ENCODE results near the gene TPGS1.
A peak's percentile ranks its signal among the peaks of the same experiment; 100 is the strongest.

Gene TPGS1

DNA sequence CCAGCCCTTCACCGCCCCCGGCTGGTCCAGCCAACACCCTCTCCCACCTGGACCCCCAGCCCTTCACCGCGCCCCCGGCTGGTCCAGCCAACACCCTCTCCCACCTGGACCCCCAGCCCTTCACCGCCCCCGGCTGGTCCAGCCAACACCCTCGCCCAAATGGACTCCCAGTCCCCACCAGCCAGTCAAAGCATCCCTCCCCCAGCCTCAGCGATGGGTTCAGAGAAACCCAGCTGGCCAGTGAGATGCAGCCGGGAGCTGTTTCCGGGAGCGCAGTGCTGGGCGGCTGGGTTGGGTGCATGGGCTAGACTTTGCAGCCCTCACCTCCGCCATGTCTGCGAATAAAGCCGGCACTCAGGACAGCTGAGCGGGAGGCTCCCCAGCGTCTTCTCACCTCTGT lies 17.7 kb downstream of the TPGS1 start:
- TF ChIP-seq, protein P1, sequence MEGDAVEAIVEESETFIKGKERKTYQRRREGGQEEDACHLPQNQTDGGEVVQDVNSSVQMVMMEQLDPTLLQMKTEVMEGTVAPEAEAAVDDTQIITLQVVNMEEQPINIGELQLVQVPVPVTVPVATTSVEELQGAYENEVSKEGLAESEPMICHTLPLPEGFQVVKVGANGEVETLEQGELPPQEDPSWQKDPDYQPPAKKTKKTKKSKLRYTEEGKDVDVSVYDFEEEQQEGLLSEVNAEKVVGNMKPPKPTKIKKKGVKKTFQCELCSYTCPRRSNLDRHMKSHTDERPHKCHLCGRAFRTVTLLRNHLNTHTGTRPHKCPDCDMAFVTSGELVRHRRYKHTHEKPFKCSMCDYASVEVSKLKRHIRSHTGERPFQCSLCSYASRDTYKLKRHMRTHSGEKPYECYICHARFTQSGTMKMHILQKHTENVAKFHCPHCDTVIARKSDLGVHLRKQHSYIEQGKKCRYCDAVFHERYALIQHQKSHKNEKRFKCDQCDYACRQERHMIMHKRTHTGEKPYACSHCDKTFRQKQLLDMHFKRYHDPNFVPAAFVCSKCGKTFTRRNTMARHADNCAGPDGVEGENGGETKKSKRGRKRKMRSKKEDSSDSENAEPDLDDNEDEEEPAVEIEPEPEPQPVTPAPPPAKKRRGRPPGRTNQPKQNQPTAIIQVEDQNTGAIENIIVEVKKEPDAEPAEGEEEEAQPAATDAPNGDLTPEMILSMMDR (IDR thresholded peaks at IDR 0.05; ENCODE audit: insufficient read depth, low read depth, low read length, missing control alignments), result no peak
- H3K4me3 ChIP-seq (ENCODE audit: low read depth, low read length), result no peak overlapping the region
- no peak for DNase-seq (ENCODE audit: low read depth)

DNA sequence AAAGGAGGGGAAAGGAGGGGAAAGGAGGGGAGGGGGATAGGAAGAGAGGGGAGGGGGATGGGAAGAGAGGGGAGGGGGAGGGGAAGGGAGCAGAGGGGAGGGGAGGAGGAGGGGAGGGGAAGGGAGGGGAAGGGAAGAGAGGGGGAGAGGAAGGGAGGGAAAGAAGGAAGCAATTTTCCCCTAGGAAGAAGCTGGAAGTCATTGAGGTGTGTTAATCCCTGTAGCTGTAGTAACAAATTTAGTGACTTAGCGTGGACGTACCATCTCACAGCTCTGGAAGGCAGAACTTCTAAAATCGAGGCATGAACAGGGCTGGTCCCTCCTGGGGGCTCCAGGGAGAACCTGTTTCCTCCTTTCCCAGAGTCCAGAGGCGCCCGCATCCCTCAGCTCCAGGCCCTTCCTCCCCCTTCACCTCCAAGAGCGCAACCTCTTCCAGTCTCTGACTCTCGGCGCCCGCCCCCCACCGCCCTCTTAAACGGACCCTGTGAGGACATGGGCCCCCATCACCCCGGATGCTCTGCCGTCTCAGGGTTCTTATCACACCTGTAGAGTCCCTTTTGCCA lies 18.6 kb downstream of the TPGS1 start:
- TF ChIP-seq, protein P1 (IDR thresholded peaks at IDR 0.05; ENCODE audit: insufficient read depth, low read depth, low read length, missing control alignments), result no peak
- H3K4me3 ChIP-seq (ENCODE audit: low read depth, low read length), result no peak overlapping the region
- DNase-seq (ENCODE audit: low read depth), result no peak

DNA sequence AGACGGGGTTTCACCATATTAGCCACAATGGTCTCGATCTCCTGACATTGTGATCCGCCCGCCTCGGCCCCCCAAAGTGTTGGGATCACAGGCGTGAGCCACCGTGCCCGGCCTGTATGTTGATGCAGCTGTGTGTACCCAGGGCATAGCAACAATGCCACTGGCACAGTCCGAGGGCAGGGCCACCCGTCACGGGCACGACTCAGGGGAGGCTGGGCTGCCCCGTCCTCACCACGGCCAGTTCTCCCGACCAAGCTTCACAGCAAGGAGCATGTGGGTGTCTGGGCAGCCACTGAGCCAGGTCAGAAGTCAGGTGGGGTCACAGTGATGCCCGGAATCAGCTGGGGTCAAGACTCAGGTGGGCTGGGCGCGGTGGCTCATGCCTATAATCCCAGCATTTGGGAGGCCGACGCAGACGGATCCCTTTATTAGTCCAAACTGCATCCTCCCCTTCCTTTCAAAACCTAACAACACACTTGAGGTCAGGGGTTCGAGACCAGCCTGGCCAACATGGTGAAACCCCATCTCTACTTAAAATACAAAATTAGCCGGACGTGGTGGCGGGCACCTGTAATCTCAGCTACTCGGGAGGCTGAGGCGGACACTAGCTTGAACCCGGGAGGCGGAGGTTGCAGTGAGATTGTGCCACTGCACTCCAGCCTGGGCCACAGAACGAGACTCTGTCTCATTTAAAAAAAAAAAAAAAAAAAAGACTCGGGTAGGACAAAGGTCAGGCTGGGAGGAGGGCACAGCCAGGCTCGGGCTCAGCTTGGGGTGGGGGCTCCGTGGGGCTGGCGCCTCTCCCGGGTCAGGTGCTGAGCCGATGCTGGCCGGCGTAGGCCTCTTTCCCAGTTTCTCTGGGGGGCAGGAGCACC lies 23.1 kb downstream of the TPGS1 start:
- H3K4me3 ChIP-seq (ENCODE audit: low read depth, low read length), result peak overlapping the region; percentile 69
- TF ChIP-seq, protein P1 (IDR thresholded peaks at IDR 0.05; ENCODE audit: insufficient read depth, low read depth, low read length, missing control alignments), result no peak
- no peak for DNase-seq (ENCODE audit: low read depth)

DNA sequence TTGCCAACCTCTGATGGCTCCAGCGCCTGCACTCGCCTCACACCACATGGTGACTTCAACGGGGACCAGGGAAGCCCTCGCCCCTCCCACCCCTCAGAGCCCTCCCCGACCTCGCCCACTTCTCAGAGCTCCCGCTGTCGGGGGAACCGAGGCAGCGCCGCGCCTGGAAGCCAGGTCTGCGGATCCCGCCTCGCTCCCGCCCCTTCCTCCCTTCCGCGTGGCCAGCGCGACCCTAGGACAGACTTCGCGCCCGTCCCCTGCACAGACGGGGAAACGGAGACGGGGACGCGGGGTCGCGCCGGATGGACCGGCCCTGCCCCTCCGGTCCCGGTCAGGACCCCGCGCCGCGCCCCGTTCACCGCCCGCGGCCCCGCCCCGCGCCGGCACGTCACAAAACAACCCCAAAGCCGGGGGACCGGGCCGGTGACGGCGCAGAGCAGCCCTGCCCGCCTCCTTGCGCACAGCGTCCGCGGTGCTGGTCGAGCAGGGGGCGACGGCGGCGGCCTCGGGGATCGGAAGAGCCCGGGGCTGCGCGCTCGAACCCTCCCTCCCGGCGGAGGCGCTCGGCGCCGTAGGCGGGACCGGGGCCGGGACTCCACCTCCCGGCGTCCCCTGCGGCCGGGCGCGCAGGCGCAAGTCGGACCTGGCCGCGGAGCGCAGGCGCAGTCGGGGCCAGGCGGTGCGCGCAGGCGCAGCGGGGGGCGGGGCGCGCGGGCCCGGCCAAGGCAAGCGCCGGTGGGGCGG lies 23.9 kb downstream of the TPGS1 start:
- peak overlapping the region; percentile 69 for H3K4me3 ChIP-seq (ENCODE audit: low read depth, low read length)
- peak; percentile 93 for DNase-seq (ENCODE audit: low read depth)
- TF ChIP-seq, protein P1 (IDR thresholded peaks at IDR 0.05; ENCODE audit: insufficient read depth, low read depth, low read length, missing control alignments), result peak; percentile 3

DNA sequence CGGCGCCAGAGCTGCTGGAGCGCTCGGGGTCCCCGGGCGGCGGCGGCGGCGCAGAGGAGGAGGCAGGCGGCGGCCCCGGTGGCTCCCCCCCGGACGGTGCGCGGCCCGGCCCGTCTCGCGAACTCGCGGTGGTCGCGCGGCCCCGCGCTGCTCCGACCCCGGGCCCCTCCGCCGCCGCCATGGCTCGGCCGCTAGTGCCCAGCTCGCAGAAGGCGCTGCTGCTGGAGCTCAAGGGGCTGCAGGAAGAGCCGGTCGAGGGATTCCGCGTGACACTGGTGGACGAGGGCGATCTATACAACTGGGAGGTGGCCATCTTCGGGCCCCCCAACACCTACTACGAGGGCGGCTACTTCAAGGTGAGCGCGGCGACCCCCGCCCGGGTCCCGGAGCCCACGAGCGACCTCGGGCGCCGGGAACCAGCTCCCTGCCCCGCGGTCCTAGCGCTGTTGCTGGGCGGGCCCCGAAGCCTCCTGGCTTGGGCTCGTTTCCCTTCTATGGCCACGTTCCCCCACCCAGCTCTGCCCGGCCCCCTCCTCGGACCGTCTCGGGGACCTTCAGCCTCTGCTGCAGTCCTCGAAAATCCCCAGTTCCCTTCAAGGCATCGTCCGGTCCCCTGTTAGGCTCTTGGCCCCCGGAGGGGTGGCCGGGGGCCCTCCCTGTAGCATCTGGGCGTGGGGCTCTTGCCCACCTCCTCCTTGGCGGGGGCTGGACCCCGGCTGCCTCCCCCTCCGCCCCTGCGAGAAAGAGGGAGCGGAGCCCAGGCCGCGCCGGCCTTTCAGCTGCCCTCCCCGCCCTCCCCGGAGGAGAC lies 24.7 kb downstream of the TPGS1 start, which contains the start of gene CDC34:
Gene CDC34, plus strand, starts transcription at position 8 of the 808 bp plus-strand sequence. Its CDS starts 172 bp downstream, at position 180.
- DNase-seq (ENCODE audit: low read depth), result no peak
- TF ChIP-seq, protein P1 (IDR thresholded peaks at IDR 0.05; ENCODE audit: insufficient read depth, low read depth, low read length, missing control alignments), result no peak
- peak within 1 kb of the TSS; percentile 69 for H3K4me3 ChIP-seq (ENCODE audit: low read depth, low read length)

Data from GM12865 (cell line).